22Rv1 (cell line): ENCODE results near the gene ZNF683.

Experiments used
- ZFX ChIP-seq: fragments of 450-650 bp; IDR thresholded peaks from 2 replicates; pipeline ENCODE4 v1.6.1; 2017; ENCODE audit warnings: antibody characterized with exemption, borderline replicate concordance
- TF ChIP-seq, protein P1 (sequence below): fragments of 450-650 bp; IDR thresholded peaks from 2 replicates; pipeline ENCODE4 v1.5.1; 2017; ENCODE audit warnings: mild to moderate bottlenecking

DNA sequence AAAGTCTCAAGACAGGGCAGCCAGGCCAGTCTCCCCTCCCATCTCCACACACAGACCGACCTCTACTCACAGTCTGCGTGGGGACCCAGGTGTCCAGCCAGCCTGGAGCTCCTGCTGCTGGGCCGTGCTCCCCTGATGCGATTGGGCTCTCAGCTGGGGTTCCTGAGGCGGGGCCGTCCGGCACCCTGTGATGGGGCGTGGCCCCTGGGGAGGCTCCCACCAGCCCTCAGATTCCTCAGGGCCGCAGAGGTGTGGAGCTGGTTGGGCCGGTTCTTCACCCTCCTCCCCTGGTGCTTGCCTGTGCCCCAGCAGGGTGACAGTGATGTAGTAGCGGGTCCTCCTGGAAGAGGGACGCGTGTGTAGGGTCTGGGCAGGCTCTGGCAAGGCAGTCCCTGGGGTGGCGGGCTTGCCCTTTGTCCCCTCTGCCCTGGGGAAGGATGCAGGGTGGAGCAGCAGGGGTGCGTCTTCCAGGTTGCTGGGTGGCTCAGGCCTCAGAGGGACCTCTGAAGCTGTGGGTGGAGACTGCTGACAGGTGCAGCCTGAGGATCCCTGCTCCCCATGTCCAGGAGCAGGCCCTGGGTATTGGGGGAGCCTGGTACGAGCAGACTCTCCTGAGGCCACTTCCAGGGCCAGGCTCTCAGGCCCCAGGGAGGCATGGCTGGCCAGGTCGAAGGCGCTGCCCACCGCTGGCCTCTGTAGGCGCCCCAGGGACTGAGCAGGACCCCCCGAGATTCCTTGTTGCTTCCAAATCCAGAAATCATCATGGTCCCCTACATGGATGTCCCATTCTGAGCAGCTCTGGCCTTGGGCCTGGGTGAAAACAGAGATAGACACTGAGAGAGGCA lies 18.4 kb downstream of the ZNF683 start, which contains the start of gene CRYBG2:
- TF ChIP-seq, protein P1, sequence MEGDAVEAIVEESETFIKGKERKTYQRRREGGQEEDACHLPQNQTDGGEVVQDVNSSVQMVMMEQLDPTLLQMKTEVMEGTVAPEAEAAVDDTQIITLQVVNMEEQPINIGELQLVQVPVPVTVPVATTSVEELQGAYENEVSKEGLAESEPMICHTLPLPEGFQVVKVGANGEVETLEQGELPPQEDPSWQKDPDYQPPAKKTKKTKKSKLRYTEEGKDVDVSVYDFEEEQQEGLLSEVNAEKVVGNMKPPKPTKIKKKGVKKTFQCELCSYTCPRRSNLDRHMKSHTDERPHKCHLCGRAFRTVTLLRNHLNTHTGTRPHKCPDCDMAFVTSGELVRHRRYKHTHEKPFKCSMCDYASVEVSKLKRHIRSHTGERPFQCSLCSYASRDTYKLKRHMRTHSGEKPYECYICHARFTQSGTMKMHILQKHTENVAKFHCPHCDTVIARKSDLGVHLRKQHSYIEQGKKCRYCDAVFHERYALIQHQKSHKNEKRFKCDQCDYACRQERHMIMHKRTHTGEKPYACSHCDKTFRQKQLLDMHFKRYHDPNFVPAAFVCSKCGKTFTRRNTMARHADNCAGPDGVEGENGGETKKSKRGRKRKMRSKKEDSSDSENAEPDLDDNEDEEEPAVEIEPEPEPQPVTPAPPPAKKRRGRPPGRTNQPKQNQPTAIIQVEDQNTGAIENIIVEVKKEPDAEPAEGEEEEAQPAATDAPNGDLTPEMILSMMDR: no peak
- no peak for TF ChIP-seq ZFX
